SU-DHL-6 (cell line): ENCODE data around the gene SLC39A8.

Source experiments
- EZH2phosphoT487 ChIP-seq: fragments of 200-600 bp; sonication (generic), shearing (Covaris generic); conservative IDR thresholded peaks from 2 replicates; pipeline ENCODE4 v1.6.1; 2018; ENCODE audit warnings: mild to moderate bottlenecking, antibody characterized with exemption, low read length, moderate library complexity, mixed read lengths
- TF ChIP-seq, protein P1 (sequence below): fragments of 200-600 bp; sonication (generic); IDR thresholded peaks from one replicate; pipeline ENCODE4 v1.5.1; 2017; ENCODE audit warnings: antibody characterized with exemption, mild to moderate bottlenecking, low read length, moderate library complexity; ENCODE audit not compliant: insufficient read depth, poor library complexity, severe bottlenecking

DNA sequence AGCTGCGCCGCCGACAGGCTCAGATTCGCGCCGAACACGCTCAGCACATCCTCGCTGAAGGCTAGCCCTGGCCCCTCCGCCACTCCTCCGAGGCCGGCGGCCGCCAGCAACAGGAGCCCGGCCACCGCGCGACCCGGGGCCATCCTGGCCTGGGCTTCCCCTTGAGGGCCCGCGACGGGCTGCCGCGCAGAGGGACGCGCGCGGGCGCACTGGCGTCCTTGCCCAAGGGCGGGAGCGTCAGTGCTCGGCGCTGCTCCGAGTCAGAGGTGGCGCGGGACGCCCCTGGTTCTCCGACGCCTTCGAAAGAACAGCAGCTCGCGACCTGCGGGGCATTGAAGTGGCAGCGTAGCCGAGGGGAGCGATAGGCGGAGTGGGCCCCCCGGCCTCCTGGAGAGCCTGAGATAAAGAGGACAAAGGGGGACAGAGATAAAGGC, 745 bp downstream of the SLC39A8 start:
- TF ChIP-seq, protein P1, sequence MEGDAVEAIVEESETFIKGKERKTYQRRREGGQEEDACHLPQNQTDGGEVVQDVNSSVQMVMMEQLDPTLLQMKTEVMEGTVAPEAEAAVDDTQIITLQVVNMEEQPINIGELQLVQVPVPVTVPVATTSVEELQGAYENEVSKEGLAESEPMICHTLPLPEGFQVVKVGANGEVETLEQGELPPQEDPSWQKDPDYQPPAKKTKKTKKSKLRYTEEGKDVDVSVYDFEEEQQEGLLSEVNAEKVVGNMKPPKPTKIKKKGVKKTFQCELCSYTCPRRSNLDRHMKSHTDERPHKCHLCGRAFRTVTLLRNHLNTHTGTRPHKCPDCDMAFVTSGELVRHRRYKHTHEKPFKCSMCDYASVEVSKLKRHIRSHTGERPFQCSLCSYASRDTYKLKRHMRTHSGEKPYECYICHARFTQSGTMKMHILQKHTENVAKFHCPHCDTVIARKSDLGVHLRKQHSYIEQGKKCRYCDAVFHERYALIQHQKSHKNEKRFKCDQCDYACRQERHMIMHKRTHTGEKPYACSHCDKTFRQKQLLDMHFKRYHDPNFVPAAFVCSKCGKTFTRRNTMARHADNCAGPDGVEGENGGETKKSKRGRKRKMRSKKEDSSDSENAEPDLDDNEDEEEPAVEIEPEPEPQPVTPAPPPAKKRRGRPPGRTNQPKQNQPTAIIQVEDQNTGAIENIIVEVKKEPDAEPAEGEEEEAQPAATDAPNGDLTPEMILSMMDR: no peak
- TF ChIP-seq EZH2phosphoT487: no peak
